Right cardiac atrium (tissue), 5 donors: ENCODE data around the gene SRCAP. TPM values are rescaled to one million over a fixed set of nuclear protein-coding genes. Genes with fewer than 3 reads are reported as not detected.

Experiments used
- ATAC-seq, 2 donors: fragments of 200-7000 bp; cut with Tn5 transposase; one replicate each; pipeline versions ENCODE4 v1.8.0 to v1.9.1; 2020; ENCODE audit warnings: moderate library complexity in 2 of 2, mild to moderate bottlenecking in 1 of 2
- DNase-seq, 3 donors: peaks; one replicate each; pipeline ENCODE4 v3.0.0-alpha.2; 2020
- H3K27ac ChIP-seq: one replicate; pipeline ENCODE4 v1.5.1; 2013; ENCODE audit warnings: mild to moderate bottlenecking, low read length, control low read depth, moderate library complexity
- H3K27me3 ChIP-seq: one replicate; pipeline ENCODE4 v1.6.1; 2013; ENCODE audit not compliant: control insufficient read depth, insufficient read depth
- H3K4me1 ChIP-seq: one replicate; pipeline ENCODE4 v1.6.1; 2013; ENCODE audit warnings: low read length; ENCODE audit not compliant: control insufficient read depth, insufficient read depth
- H3K4me3 ChIP-seq: one replicate; pipeline ENCODE4 v1.5.1; 2013; ENCODE audit warnings: low read length, control low read depth
- H3K9me3 ChIP-seq: one replicate; pipeline ENCODE4 v1.6.1; 2013; ENCODE audit warnings: low read length; ENCODE audit not compliant: control insufficient read depth
- WGBS: extraction: QIAGEN DNeasy Blood & Tissue Kit; methylation state at CpG from one replicate; pipeline ENCODE4 v1.1.7; 2013; 5-methylcytosine and 5-hydroxymethylcytosine counted together
- intact Hi-C, 4 donors: fragments of 100-400 bp; cut with DNase I; formaldehyde crosslinking; loops; one replicate each; pipeline versions ENCODE4 v1.11.0 to v1.14.0; 2022 to 2023
- polyA plus RNA-seq: library from polyadenylated mRNA; stranded (reverse); fragments of 200-250 nt; gene quantifications from one replicate; pipeline ENCODE4 v1.2.3, GENCODE V29; 2013
- total RNA-seq, 4 donors: library from RNA; stranded (reverse); fragmentation: NEBNext Ultra II Directional; extraction: Animal tissue kit (Norgen Biotek cat#: 25700); gene quantifications; one replicate each; pipeline ENCODE4 v1.2.1, GENCODE V29; 2021
- donor health status: healthy with polysubstance abuse.
- donor health status: DM: no; HTN: yes; CAD: no.
- donor health status: DM: no; HTN: no; CAD: no.
- donor health status: DM: no; HTN: yes; CAD: no; lungs with severe emphysema.
- donor health status: DM: yes; HTN: yes; CAD: no.

The SRCAP gene
- total and polyA plus RNA-seq, 5 donors, result 27.6 to 61.2 (median 43.6) TPM

GRCh38 chr16:30780549-30780948, 81.6 kb downstream of the SRCAP start:
- Histone ChIP-seq H3K4me3 (no peak overlapping the region), H3K27ac (no peak overlapping the region), H3K9me3 (no peaks in the 10 kb centered on the region), H3K27me3 (no peaks in the 10 kb centered on the region), H3K4me1 (peaks cover 5% of the 10 kb centered on the region)
- WGBS, result 82% methylated on average over 4 of the region's 4 CpGs
- ATAC-seq, result no peak
- intact Hi-C loops, result loop anchor here in 1 of 4 donors (10.0 kb wide), 1 partner anchor 114 kb away; the partner anchor contains the start of genes BCL7C and CTF1
- no peak for DNase-seq

- no peaks in the 10 kb centered on the region for H3K9me3 ChIP-seq
Measured at GRCh38 chr16:30782486-30783279, 83.7 kb downstream of the SRCAP start.

GRCh38 chr16:30783280-30784109, 84.5 kb downstream of the SRCAP start:
- Histone ChIP-seq H3K27ac (no peak overlapping the region), H3K4me3 (no peak overlapping the region), H3K4me1 (peaks cover 7% of the 10 kb centered on the region), H3K9me3 (no peaks in the 10 kb centered on the region), H3K27me3 (no peaks in the 10 kb centered on the region)
- ATAC-seq (no peak), DNase-seq (peak in 1 of 3 donors; percentile 56)
- 94% methylated on average over 57 of the region's 57 CpGs for WGBS
- intact Hi-C loops, result loop anchor here in 1 of 4 donors (10.0 kb wide), 1 partner anchor 111 kb away; the partner anchor contains the start of genes BCL7C and CTF1

More at GRCh38 chr16:30782486-30783279, 83.7 kb downstream of the SRCAP start:
- H3K4me1 ChIP-seq, result peaks cover 4% of the 10 kb centered on the region
- H3K27ac ChIP-seq, result no peak overlapping the region
- no peak for DNase-seq
- intact Hi-C loops, result loop anchor here in 1 of 4 donors (10.0 kb wide), 1 partner anchor 112 kb away; the partner anchor contains the start of genes BCL7C and CTF1
- 96% methylated on average over 63 of the region's 63 CpGs for WGBS
- H3K4me3 ChIP-seq, result no peak overlapping the region
- no peak for ATAC-seq
- H3K27me3 ChIP-seq, result no peaks in the 10 kb centered on the region

- DNase-seq (peak in 1 of 3 donors; percentile 55), ATAC-seq (no peak)
- Histone ChIP-seq H3K27me3 (no peaks in the 10 kb centered on the region), H3K27ac (no peak overlapping the region), H3K4me1 (peaks cover 7% of the 10 kb centered on the region), H3K4me3 (no peak overlapping the region), H3K9me3 (no peaks in the 10 kb centered on the region)
- 87% methylated on average over 18 of the region's 18 CpGs for WGBS
- intact Hi-C loops, result loop anchor here in 1 of 4 donors (10.0 kb wide), 1 partner anchor 111 kb away; the partner anchor contains the start of genes BCL7C and CTF1
Measured at GRCh38 chr16:30784215-30784614, 85.2 kb downstream of the SRCAP start.

GRCh38 chr16:30785126-30786106, 86.4 kb downstream of the SRCAP start:
- no peaks in the 10 kb centered on the region for H3K9me3 ChIP-seq
- peak in 1 of 3 donors; percentile 36 for DNase-seq
- H3K4me3 ChIP-seq, result no peak overlapping the region
- no peaks in the 10 kb centered on the region for H3K27me3 ChIP-seq
- WGBS, result 68% methylated on average over 7 of the region's 7 CpGs
- peaks cover 7% of the 10 kb centered on the region for H3K4me1 ChIP-seq
- peak overlapping the region; percentile 32 for H3K27ac ChIP-seq
- intact Hi-C loops, result loop anchor here in 1 of 4 donors (10.0 kb wide), 1 partner anchor 109 kb away; the partner anchor contains the start of genes BCL7C and CTF1
- ATAC-seq, result peak in 1 of 2 donors; percentile 1

GRCh38 chr16:30786115-30786935, 87.4 kb downstream of the SRCAP start:
- peaks cover 7% of the 10 kb centered on the region for H3K4me1 ChIP-seq
- ATAC-seq (peak; percentile 56 to 64), DNase-seq (peak; percentile 41 to 83 (median 76))
- intact Hi-C loops, result loop anchor here in 1 of 4 donors (10.0 kb wide), 1 partner anchor 108 kb away; the partner anchor contains the start of genes BCL7C and CTF1
- peak overlapping the region; percentile 81 for H3K27ac ChIP-seq
- 5% methylated on average over 57 of the region's 57 CpGs for WGBS
- no peaks in the 10 kb centered on the region for H3K27me3 ChIP-seq
- no peaks in the 10 kb centered on the region for H3K9me3 ChIP-seq
- H3K4me3 ChIP-seq, result peak overlapping the region; percentile 98

GRCh38 chr16:30786936-30787612, 88.1 kb downstream of the SRCAP start, which contains the start of gene ZNF629:
ZNF629 (minus strand) TSS chr16:30787205; CDS start chr16:30784482, 2,723 bp downstream.
- peak within 1 kb of the TSS; percentile 81 for H3K27ac ChIP-seq
- H3K4me1 ChIP-seq, result peaks cover 7% of the 10 kb centered on the region
- H3K27me3 ChIP-seq, result no peaks in the 10 kb centered on the region
- 1% methylated on average over 37 of the region's 37 CpGs for WGBS
- peak; percentile 78 to 89 (median 88) for DNase-seq
- H3K9me3 ChIP-seq, result no peaks in the 10 kb centered on the region
- H3K4me3 ChIP-seq, result peak within 1 kb of the TSS; percentile 98
- intact Hi-C loops, result loop anchor here in 1 of 4 donors (10.0 kb wide), 1 partner anchor 108 kb away; the partner anchor contains the start of genes BCL7C and CTF1
- peak; percentile 84 to 86 for ATAC-seq

GRCh38 chr16:30787613-30788378, 88.8 kb downstream of the SRCAP start:
- Histone ChIP-seq H3K27ac (peak overlapping the region; percentile 81), H3K9me3 (no peaks in the 10 kb centered on the region), H3K4me3 (peak overlapping the region; percentile 98), H3K4me1 (peaks cover 7% of the 10 kb centered on the region), H3K27me3 (no peaks in the 10 kb centered on the region)
- no peak for ATAC-seq
- intact Hi-C loops, result loop anchor here in 1 of 4 donors (10.0 kb wide), 1 partner anchor 107 kb away; the partner anchor contains the start of genes BCL7C and CTF1
- DNase-seq, result peak in 1 of 3 donors; percentile 21
- WGBS, result 36% methylated on average over 11 of the region's 11 CpGs
